GM12872 (cell line): ENCODE results near the gene BMPR1A.

Experiments used
- CTCF ChIP-seq: IDR thresholded peaks from 3 replicates; pipeline ENCODE4 v1.5.1; 2011; ENCODE audit warnings: low read depth, mild to moderate bottlenecking, low read length, moderate library complexity; ENCODE audit not compliant: insufficient read depth

The BMPR1A gene

GRCh38 chr10:86968271-86968993 is 212.0 kb downstream of the BMPR1A start, which contains the start of gene ADIRF:
ADIRF (plus strand) TSS chr10:86968482; CDS start chr10:86968545, 63 bp downstream.
- no peak for TF ChIP-seq CTCF

DNA sequence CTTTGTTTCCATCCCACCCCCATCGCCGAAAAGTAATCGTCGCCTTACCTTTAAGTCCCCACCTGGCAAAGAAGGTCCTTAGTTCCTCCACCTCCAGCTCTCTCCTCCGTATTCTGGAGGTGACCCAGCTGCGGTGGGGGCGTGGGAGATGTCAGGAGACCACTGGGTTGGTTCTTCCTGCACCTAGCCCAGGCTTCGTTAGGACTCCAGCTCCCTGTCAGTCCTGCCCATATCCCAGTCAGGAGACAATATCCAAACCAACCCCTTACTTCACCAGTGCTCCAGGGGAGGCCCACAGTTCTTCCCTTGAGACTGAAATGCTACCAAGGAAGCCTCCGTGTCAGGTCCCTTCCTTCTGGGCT is 212.6 kb downstream of the BMPR1A start:
- TF ChIP-seq CTCF = no peak

- TF ChIP-seq CTCF = no peak
Observed at GRCh38 chr10:86969421-86970041, 213.1 kb downstream of the BMPR1A start.

- no peak for TF ChIP-seq CTCF
Observed at GRCh38 chr10:86970162-86970981, 214.0 kb downstream of the BMPR1A start.

DNA sequence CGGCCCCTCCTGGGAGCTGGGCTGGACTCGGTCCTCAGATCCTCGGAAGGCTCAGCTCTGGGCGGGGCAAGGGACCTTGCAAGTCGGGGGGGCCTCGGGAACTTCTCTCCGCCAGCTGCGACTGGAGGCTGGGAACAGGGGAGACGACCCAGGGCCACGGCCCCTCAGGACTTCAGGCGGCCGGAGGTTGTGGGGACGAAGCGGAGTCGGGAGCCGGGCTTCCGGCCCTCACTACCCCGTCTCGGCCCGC is 214.5 kb downstream of the BMPR1A start:
- no peak for TF ChIP-seq CTCF

- TF ChIP-seq CTCF = 0 out of 3 replicates have a peak, but pooled peaks have one; percentile 23
Observed at GRCh38 chr10:86971232-86971991, 215.0 kb downstream of the BMPR1A start.
